ENCODE data around the gene KIAA0586. TPM values are rescaled to one million over a fixed set of nuclear protein-coding genes. Genes with fewer than 3 reads are reported as not detected.

Gene KIAA0586
- total RNA-seq, 1 donor from 2014 or later, result 13.3 TPM

DNA sequence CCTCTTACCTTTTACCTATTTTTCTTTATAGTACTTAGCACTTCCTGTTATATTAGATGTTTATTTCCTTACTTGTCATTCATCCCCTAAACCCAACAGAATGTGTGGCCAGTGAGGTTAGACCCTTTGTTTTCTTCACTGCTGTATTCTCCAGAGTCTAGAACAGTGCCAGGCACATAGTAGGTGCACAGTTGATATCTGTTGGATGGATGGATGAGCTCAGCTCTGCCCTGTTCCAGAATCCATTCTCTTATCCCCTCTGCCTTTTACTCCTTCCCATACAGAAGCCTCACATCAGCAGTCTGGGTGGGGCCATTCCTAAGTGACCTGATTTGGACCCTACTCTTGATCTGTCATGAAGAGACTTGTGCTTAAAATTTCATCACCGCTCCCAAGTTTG, 115.7 kb downstream of the KIAA0586 start:
- Histone ChIP-seq H3K27ac (no peak overlapping the region), H3K27me3 (no peaks in the 10 kb centered on the region), H3K4me1 (peaks cover 7% of the 10 kb centered on the region), H3K9me3 (no peaks in the 10 kb centered on the region), H3K36me3 (no peaks in the 10 kb centered on the region), H3K4me3 (no peak overlapping the region)
- TF ChIP-seq, protein P1, sequence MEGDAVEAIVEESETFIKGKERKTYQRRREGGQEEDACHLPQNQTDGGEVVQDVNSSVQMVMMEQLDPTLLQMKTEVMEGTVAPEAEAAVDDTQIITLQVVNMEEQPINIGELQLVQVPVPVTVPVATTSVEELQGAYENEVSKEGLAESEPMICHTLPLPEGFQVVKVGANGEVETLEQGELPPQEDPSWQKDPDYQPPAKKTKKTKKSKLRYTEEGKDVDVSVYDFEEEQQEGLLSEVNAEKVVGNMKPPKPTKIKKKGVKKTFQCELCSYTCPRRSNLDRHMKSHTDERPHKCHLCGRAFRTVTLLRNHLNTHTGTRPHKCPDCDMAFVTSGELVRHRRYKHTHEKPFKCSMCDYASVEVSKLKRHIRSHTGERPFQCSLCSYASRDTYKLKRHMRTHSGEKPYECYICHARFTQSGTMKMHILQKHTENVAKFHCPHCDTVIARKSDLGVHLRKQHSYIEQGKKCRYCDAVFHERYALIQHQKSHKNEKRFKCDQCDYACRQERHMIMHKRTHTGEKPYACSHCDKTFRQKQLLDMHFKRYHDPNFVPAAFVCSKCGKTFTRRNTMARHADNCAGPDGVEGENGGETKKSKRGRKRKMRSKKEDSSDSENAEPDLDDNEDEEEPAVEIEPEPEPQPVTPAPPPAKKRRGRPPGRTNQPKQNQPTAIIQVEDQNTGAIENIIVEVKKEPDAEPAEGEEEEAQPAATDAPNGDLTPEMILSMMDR (IDR thresholded peaks at IDR 0.05), result no peak
- TF ChIP-seq POLR2AphosphoS5 (IDR thresholded peaks at IDR 0.05; ENCODE audit: insufficient read depth in 1 of 2, low read depth in 1 of 2) (no peak), POLR2A (IDR thresholded peaks at IDR 0.05) (no peak)
- intact Hi-C loops (cut with DNase I), result no loop called here
- no peak for DNase-seq (ENCODE audit: extremely low spot score in 2 of 2)

DNA sequence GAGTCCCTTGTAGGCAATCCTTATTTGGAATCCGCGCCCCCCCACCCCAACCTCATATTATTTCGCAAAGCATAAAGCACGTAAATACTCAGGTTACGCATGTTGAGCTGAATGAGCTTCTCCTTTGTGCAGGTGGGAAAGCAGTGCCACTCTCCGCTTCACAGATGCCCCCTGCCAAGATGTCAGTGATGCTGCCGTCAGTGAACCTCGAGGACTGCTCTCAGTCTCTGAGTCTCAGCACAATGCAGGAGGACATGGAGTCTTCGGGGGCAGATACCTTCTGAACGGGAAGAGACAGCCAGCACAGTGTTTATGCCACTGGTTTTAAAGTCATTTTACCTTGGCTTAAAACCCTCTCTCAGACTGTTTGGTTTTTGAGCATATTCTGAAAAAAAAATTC, 120.1 kb downstream of the KIAA0586 start:
- Histone ChIP-seq H3K27me3 (no peaks in the 10 kb centered on the region), H3K4me3 (no peak overlapping the region), H3K4me1 (no peaks in the 10 kb centered on the region), H3K36me3 (no peaks in the 10 kb centered on the region), H3K9me3 (no peaks in the 10 kb centered on the region), H3K27ac (no peak overlapping the region)
- TF ChIP-seq POLR2AphosphoS5 (IDR thresholded peaks at IDR 0.05; ENCODE audit: insufficient read depth in 1 of 2, low read depth in 1 of 2), result no peak
- TF ChIP-seq, protein P1 (IDR thresholded peaks at IDR 0.05), result no peak
- TF ChIP-seq POLR2A (IDR thresholded peaks at IDR 0.05), result no peak
- intact Hi-C loops (cut with DNase I), result no loop called here
- no peak for DNase-seq (ENCODE audit: extremely low spot score in 2 of 2)

DNA sequence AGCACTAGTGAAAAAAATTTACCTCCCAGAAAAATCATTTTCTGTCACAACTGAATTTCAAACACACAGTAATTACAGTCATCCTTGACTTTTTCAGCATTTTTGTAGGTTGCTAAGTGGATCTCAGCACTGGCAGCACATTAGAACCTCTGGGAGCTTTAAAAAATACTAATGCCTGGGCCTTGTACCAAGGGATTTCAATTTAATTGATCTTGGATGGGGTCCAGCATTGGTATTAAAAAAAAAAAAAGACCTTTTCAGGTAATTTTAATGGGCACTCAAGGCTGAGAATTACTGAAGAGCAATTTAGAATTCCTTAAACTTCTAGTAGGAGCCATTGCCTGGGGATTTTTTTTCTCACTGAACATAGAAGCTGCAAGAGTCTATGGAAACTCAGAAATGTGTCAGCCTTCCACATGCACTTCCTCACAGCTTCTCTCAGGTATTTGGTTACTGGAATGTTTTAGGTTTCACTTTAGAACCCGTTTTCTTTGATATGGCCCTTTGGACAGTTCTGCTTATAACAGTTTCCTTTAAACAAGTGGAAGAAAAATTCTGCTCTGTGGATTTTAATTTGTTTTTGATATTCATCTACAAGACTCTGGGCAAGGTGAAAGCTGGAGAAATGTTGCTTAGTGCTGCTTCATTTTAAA, 121.7 kb downstream of the KIAA0586 start:
- TF ChIP-seq POLR2AphosphoS5 (IDR thresholded peaks at IDR 0.05; ENCODE audit: insufficient read depth in 1 of 2, low read depth in 1 of 2) (no peak), POLR2A (IDR thresholded peaks at IDR 0.05) (no peak)
- TF ChIP-seq, protein P1 (IDR thresholded peaks at IDR 0.05), result no peak
- intact Hi-C loops (cut with DNase I), result no loop called here
- Histone ChIP-seq H3K9me3 (no peaks in the 10 kb centered on the region), H3K4me3 (no peak overlapping the region), H3K27me3 (no peaks in the 10 kb centered on the region), H3K27ac (no peak overlapping the region), H3K36me3 (no peaks in the 10 kb centered on the region), H3K4me1 (no peaks in the 10 kb centered on the region)
- DNase-seq (ENCODE audit: extremely low spot score in 2 of 2), result no peak

DNA sequence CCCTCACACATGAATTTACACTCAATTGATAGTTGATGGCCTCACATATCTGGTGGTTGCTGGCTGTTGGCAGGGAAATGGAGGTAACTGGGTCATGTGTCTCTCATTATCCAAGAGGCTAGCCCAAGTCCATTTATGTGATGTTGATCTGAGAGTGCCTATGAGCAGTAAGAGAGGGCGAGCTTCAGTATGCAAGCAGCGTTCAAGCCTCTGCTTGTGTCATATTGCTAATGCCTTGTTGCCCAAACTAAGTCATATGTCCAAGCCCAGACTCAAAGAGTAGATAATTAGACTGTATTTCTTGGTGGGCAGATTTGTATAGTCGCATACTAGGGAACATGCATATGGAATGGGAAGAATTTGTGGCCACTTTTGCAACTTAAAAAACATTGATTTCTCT, 126.4 kb downstream of the KIAA0586 start:
- DNase-seq (ENCODE audit: extremely low spot score in 2 of 2), result no peak
- Histone ChIP-seq H3K27me3 (no peaks in the 10 kb centered on the region), H3K4me3 (no peak overlapping the region), H3K27ac (no peak overlapping the region), H3K4me1 (no peaks in the 10 kb centered on the region), H3K36me3 (no peaks in the 10 kb centered on the region), H3K9me3 (no peaks in the 10 kb centered on the region)
- TF ChIP-seq, protein P1 (IDR thresholded peaks at IDR 0.05), result no peak
- no peak for TF ChIP-seq POLR2AphosphoS5 (IDR thresholded peaks at IDR 0.05; ENCODE audit: insufficient read depth in 1 of 2, low read depth in 1 of 2)
- TF ChIP-seq POLR2A (IDR thresholded peaks at IDR 0.05), result no peak
- intact Hi-C loops (cut with DNase I), result no loop called here

DNA sequence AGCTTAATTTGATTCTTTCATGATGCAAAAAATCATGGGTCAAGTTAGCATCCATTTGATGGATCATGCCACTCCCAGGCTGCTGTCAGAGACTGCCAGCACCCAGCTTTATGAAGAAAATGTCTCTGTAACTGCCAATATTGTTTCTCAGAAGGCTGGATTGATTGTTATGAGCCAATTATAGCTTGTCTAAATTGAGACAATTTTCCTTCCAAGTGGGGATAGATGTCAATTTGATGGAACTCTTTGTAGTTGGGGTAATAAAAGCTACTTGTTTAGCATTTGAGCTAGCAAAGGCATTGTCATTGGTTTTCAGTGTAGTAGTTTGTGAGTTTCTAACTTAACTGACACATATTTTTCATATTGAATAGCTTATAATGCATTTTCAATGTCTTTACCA, 128.1 kb downstream of the KIAA0586 start:
- DNase-seq (ENCODE audit: extremely low spot score in 2 of 2), result no peak
- H3K4me1 ChIP-seq, result peaks cover under 1% of the 10 kb centered on the region
- TF ChIP-seq, protein P1 (IDR thresholded peaks at IDR 0.05), result no peak
- TF ChIP-seq POLR2A (IDR thresholded peaks at IDR 0.05), result no peak
- no peak for TF ChIP-seq POLR2AphosphoS5 (IDR thresholded peaks at IDR 0.05; ENCODE audit: insufficient read depth in 1 of 2, low read depth in 1 of 2)
- no peaks in the 10 kb centered on the region for H3K27me3 ChIP-seq
- no peaks in the 10 kb centered on the region for H3K36me3 ChIP-seq
- H3K4me3 ChIP-seq, result no peak overlapping the region
- intact Hi-C loops (cut with DNase I), result no loop called here
- no peaks in the 10 kb centered on the region for H3K9me3 ChIP-seq
- H3K27ac ChIP-seq, result no peak overlapping the region

Data from vagina (tissue), 2 donors.